ENCODE data around the gene ATP8A1. TPM values are rescaled to one million over a fixed set of nuclear protein-coding genes. Genes with fewer than 3 reads are reported as not detected.

The ATP8A1 gene
- total RNA-seq, 1 donor from 2014 or later: 39.7 TPM

- Histone ChIP-seq H3K9ac (ENCODE audit: low read depth in 1 of 3, low read length in 3 of 3) (no peak overlapping the region), H3K9me3 (ENCODE audit: control insufficient read depth in 3 of 3, low read length in 3 of 3) (no peaks in the 10 kb centered on the region), H3K36me3 (ENCODE audit: control insufficient read depth in 3 of 3, insufficient read depth in 3 of 3, low read length in 3 of 3) (no peaks in the 10 kb centered on the region), H3K4me1 (ENCODE audit: control insufficient read depth in 3 of 3, insufficient read depth in 3 of 3, low read length in 3 of 3) (no peaks in the 10 kb centered on the region), H3K4me3 (ENCODE audit: low read length in 3 of 3) (no peak overlapping the region), H3K27me3 (ENCODE audit: control insufficient read depth in 3 of 3, insufficient read depth in 3 of 3, low read length in 3 of 3) (no peaks in the 10 kb centered on the region), H3K27ac (ENCODE audit: low read depth, low read length) (no peak overlapping the region)
These were observed 15.6 kb upstream of the ATP8A1 start for GRCh38 chr4:42672359-42673081.

GRCh38 chr4:42671431-42672194 is 14.7 kb upstream of the ATP8A1 start:
- Histone ChIP-seq H3K36me3 (ENCODE audit: control insufficient read depth in 3 of 3, insufficient read depth in 3 of 3, low read length in 3 of 3) (no peaks in the 10 kb centered on the region), H3K27ac (ENCODE audit: low read depth, low read length) (no peak overlapping the region), H3K27me3 (ENCODE audit: control insufficient read depth in 3 of 3, insufficient read depth in 3 of 3, low read length in 3 of 3) (no peaks in the 10 kb centered on the region), H3K9me3 (ENCODE audit: control insufficient read depth in 3 of 3, low read length in 3 of 3) (no peaks in the 10 kb centered on the region), H3K4me3 (ENCODE audit: low read length in 3 of 3) (no peak overlapping the region), H3K9ac (ENCODE audit: low read depth in 1 of 3, low read length in 3 of 3) (no peak overlapping the region), H3K4me1 (ENCODE audit: control insufficient read depth in 3 of 3, insufficient read depth in 3 of 3, low read length in 3 of 3) (no peaks in the 10 kb centered on the region)

GRCh38 chr4:42658261-42658660 is 1.4 kb upstream of the ATP8A1 start:
- Histone ChIP-seq H3K9ac (ENCODE audit: low read depth in 1 of 3, low read length in 3 of 3) (peak overlapping the region; percentile 75 to 90 (median 89)), H3K36me3 (ENCODE audit: control insufficient read depth in 3 of 3, insufficient read depth in 3 of 3, low read length in 3 of 3) (no peaks in the 10 kb centered on the region), H3K4me3 (ENCODE audit: low read length in 3 of 3) (peak overlapping the region in 2 of 3 donors; percentile 76 to 86), H3K9me3 (ENCODE audit: control insufficient read depth in 3 of 3, low read length in 3 of 3) (no peaks in the 10 kb centered on the region), H3K27ac (ENCODE audit: low read depth, low read length) (peak overlapping the region; percentile 87), H3K27me3 (ENCODE audit: control insufficient read depth in 3 of 3, insufficient read depth in 3 of 3, low read length in 3 of 3) (no peaks in the 10 kb centered on the region), H3K4me1 (ENCODE audit: control insufficient read depth in 3 of 3, insufficient read depth in 3 of 3, low read length in 3 of 3) (peaks cover 33 to 38% (median 37%) of the 10 kb centered on the region in 3 donors)

- Histone ChIP-seq H3K4me1 (ENCODE audit: control insufficient read depth in 3 of 3, insufficient read depth in 3 of 3, low read length in 3 of 3) (peaks cover 33 to 39% (median 38%) of the 10 kb centered on the region in 3 donors), H3K27me3 (ENCODE audit: control insufficient read depth in 3 of 3, insufficient read depth in 3 of 3, low read length in 3 of 3) (no peaks in the 10 kb centered on the region), H3K9ac (ENCODE audit: low read depth in 1 of 3, low read length in 3 of 3) (peak overlapping the region; percentile 81 to 90 (median 86)), H3K36me3 (ENCODE audit: control insufficient read depth in 3 of 3, insufficient read depth in 3 of 3, low read length in 3 of 3) (no peaks in the 10 kb centered on the region), H3K4me3 (ENCODE audit: low read length in 3 of 3) (peak overlapping the region; percentile 81 to 86 (median 83)), H3K9me3 (ENCODE audit: control insufficient read depth in 3 of 3, low read length in 3 of 3) (no peaks in the 10 kb centered on the region), H3K27ac (ENCODE audit: low read depth, low read length) (peak overlapping the region; percentile 87)
These were observed 294 bp downstream of the ATP8A1 start for GRCh38 chr4:42656679-42656943.

GRCh38 chr4:42655921-42656678 is 805 bp downstream of the ATP8A1 start:
- no peaks in the 10 kb centered on the region for H3K9me3 ChIP-seq (ENCODE audit: control insufficient read depth in 3 of 3, low read length in 3 of 3)
- peak overlapping the region; percentile 81 to 86 (median 83) for H3K4me3 ChIP-seq (ENCODE audit: low read length in 3 of 3)
- H3K27me3 ChIP-seq (ENCODE audit: control insufficient read depth in 3 of 3, insufficient read depth in 3 of 3, low read length in 3 of 3): no peaks in the 10 kb centered on the region
- peak overlapping the region; percentile 87 for H3K27ac ChIP-seq (ENCODE audit: low read depth, low read length)
- H3K9ac ChIP-seq (ENCODE audit: low read depth in 1 of 3, low read length in 3 of 3): peak overlapping the region; percentile 81 to 90 (median 86)
- H3K36me3 ChIP-seq (ENCODE audit: control insufficient read depth in 3 of 3, insufficient read depth in 3 of 3, low read length in 3 of 3): no peaks in the 10 kb centered on the region
- peaks cover 33 to 39% (median 38%) of the 10 kb centered on the region in 3 donors for H3K4me1 ChIP-seq (ENCODE audit: control insufficient read depth in 3 of 3, insufficient read depth in 3 of 3, low read length in 3 of 3)

GRCh38 chr4:42655269-42655637 is 1.7 kb downstream of the ATP8A1 start:
- Histone ChIP-seq H3K9ac (ENCODE audit: low read depth in 1 of 3, low read length in 3 of 3) (peak overlapping the region; percentile 81 to 90 (median 86)), H3K27ac (ENCODE audit: low read depth, low read length) (peak overlapping the region; percentile 87), H3K4me3 (ENCODE audit: low read length in 3 of 3) (peak overlapping the region; percentile 81 to 86 (median 83)), H3K9me3 (ENCODE audit: control insufficient read depth in 3 of 3, low read length in 3 of 3) (no peaks in the 10 kb centered on the region), H3K36me3 (ENCODE audit: control insufficient read depth in 3 of 3, insufficient read depth in 3 of 3, low read length in 3 of 3) (no peaks in the 10 kb centered on the region), H3K4me1 (ENCODE audit: control insufficient read depth in 3 of 3, insufficient read depth in 3 of 3, low read length in 3 of 3) (peaks cover 33 to 39% (median 38%) of the 10 kb centered on the region in 3 donors), H3K27me3 (ENCODE audit: control insufficient read depth in 3 of 3, insufficient read depth in 3 of 3, low read length in 3 of 3) (no peaks in the 10 kb centered on the region)

- H3K9ac ChIP-seq (ENCODE audit: low read depth in 1 of 3, low read length in 3 of 3): peak overlapping the region; percentile 17 to 86 (median 81)
- H3K27me3 ChIP-seq (ENCODE audit: control insufficient read depth in 3 of 3, insufficient read depth in 3 of 3, low read length in 3 of 3): no peaks in the 10 kb centered on the region
- H3K9me3 ChIP-seq (ENCODE audit: control insufficient read depth in 3 of 3, low read length in 3 of 3): no peaks in the 10 kb centered on the region
- peaks cover 33 to 43% (median 39%) of the 10 kb centered on the region in 3 donors for H3K4me1 ChIP-seq (ENCODE audit: control insufficient read depth in 3 of 3, insufficient read depth in 3 of 3, low read length in 3 of 3)
- H3K27ac ChIP-seq (ENCODE audit: low read depth, low read length): peak overlapping the region; percentile 87
- peak overlapping the region; percentile 1 to 86 (median 81) for H3K4me3 ChIP-seq (ENCODE audit: low read length in 3 of 3)
- no peaks in the 10 kb centered on the region for H3K36me3 ChIP-seq (ENCODE audit: control insufficient read depth in 3 of 3, insufficient read depth in 3 of 3, low read length in 3 of 3)
These were observed 2.2 kb downstream of the ATP8A1 start for GRCh38 chr4:42654631-42655268.

GRCh38 chr4:42653626-42654560 is 3.0 kb downstream of the ATP8A1 start:
- no peaks in the 10 kb centered on the region for H3K27me3 ChIP-seq (ENCODE audit: control insufficient read depth in 3 of 3, insufficient read depth in 3 of 3, low read length in 3 of 3)
- peak overlapping the region in 1 of 3 donors; percentile 81 for H3K4me3 ChIP-seq (ENCODE audit: low read length in 3 of 3)
- H3K4me1 ChIP-seq (ENCODE audit: control insufficient read depth in 3 of 3, insufficient read depth in 3 of 3, low read length in 3 of 3): peaks cover 30 to 36% (median 31%) of the 10 kb centered on the region in 3 donors
- peak overlapping the region; percentile 87 for H3K27ac ChIP-seq (ENCODE audit: low read depth, low read length)
- H3K36me3 ChIP-seq (ENCODE audit: control insufficient read depth in 3 of 3, insufficient read depth in 3 of 3, low read length in 3 of 3): no peaks in the 10 kb centered on the region
- H3K9ac ChIP-seq (ENCODE audit: low read depth in 1 of 3, low read length in 3 of 3): peak overlapping the region in 1 of 3 donors; percentile 86
- H3K9me3 ChIP-seq (ENCODE audit: control insufficient read depth in 3 of 3, low read length in 3 of 3): no peaks in the 10 kb centered on the region
